Activated CD8-positive, alpha-beta T cell treated with anti-CD3 and anti-CD28 coated beads for 36 hours (primary cell): Measurements from ENCODE around the gene CCDC17. TPM values are rescaled to one million over a fixed set of nuclear protein-coding genes. Genes with fewer than 3 reads are reported as not detected.
A peak's percentile ranks its signal among the peaks of the same experiment; 100 is the strongest.

ENCODE experiments used
- ATAC-seq: fragments of 200-7000 bp; cut with Tn5 transposase; one replicate; pipeline ENCODE4 v1.10.0; 2021; ENCODE audit warnings: mild to moderate bottlenecking, moderate library complexity
- CTCF ChIA-PET: fragments of 350-600 bp; sonication (Branson Sonifier 250); formaldehyde crosslinking; loops from one replicate; lab custom pipeline; 2021; ENCODE audit warnings: antibody characterized with exemption; lab: Charles Lee
- POLR2A ChIA-PET: fragments of 350-600 bp; sonication (Branson Sonifier 250); formaldehyde crosslinking; loops from one replicate; lab custom pipeline; 2021; ENCODE audit warnings: antibody characterized with exemption; lab: Charles Lee
- DNase-seq: peaks from one replicate; pipeline ENCODE4 v3.0.0-alpha.2; 2020
- H3K27ac Mint-ChIP-seq: one replicate; pipeline ENCODE4 v1.8.0; 2021; ENCODE audit warnings: mild to moderate bottlenecking, mixed read lengths
- H3K27me3 Mint-ChIP-seq: one replicate; pipeline ENCODE4 v1.8.0; 2021; ENCODE audit warnings: mixed read lengths
- H3K36me3 Mint-ChIP-seq: one replicate; pipeline ENCODE4 v1.8.0; 2021; ENCODE audit warnings: low read depth, mixed read lengths
- H3K4me1 Mint-ChIP-seq: one replicate; pipeline ENCODE4 v1.8.0; 2021; ENCODE audit warnings: low read depth, mixed read lengths
- H3K4me3 Mint-ChIP-seq: one replicate; pipeline ENCODE4 v1.8.0; 2021; ENCODE audit warnings: mild to moderate bottlenecking, moderate library complexity, mixed read lengths
- H3K9me3 Mint-ChIP-seq: one replicate; pipeline ENCODE4 v1.8.0; 2021; ENCODE audit warnings: mixed read lengths
- CTCF ChIP-seq: fragments of 200-600 bp; IDR thresholded peaks from one replicate; pipeline ENCODE4 v1.8.0; 2022; ENCODE audit warnings: antibody characterized with exemption, mild to moderate bottlenecking
- intact Hi-C: fragments of 100-400 bp; cut with micrococcal nuclease; formaldehyde crosslinking; loops from one replicate; pipeline ENCODE4 v1.10.0; 2022
- total RNA-seq, 2 experiments: library from RNA; stranded (reverse); gene quantifications; one replicate each; pipeline ENCODE4 v1.2.3, GENCODE V29; 2021

Gene CCDC17
- total RNA-seq, 2 experiments from 2014 or later = 1.7 to 1.9 TPM

GRCh38 chr1:45583264-45583665, 40.6 kb downstream of the CCDC17 start:
- ChIA-PET CTCF (interaction anchor here (1.2 to 8.4 kb wide), 3 partner anchors 14 to 91 kb away, joined by 3 to 68 read pairs (median 11); no protein-coding TSS in a partner anchor), POLR2A (interaction anchor here (0.8 to 6.2 kb wide), 19 partner anchors 10 to 951 kb away, joined by 3 to 53 read pairs (median 10); partner anchors contain the start of genes AKR1A1, GPBP1L1, MMACHC and MUTYH)
- H3K4me3 Mint-ChIP-seq = peak overlapping the region; percentile 96
- H3K4me1 Mint-ChIP-seq = peaks cover 20% of the 10 kb centered on the region
- no peaks in the 10 kb centered on the region for H3K27me3 Mint-ChIP-seq
- H3K9me3 Mint-ChIP-seq = no peaks in the 10 kb centered on the region
- TF ChIP-seq CTCF = no peak
- ATAC-seq = peak; percentile 83
- peak overlapping the region; percentile 99 for H3K27ac Mint-ChIP-seq
- DNase-seq = peak; percentile 96
- intact Hi-C loops = loop anchor here (5.0 to 10.0 kb wide), 3 partner anchors 61 to 238 kb away; partner anchors contain the start of genes GPBP1L1, MUTYH, PRDX1 and TMEM69
- peaks cover 17% of the 10 kb centered on the region for H3K36me3 Mint-ChIP-seq

GRCh38 chr1:45574105-45574626, 49.7 kb downstream of the CCDC17 start:
- no peak for TF ChIP-seq CTCF
- peaks cover 9% of the 10 kb centered on the region for H3K36me3 Mint-ChIP-seq
- no peaks in the 10 kb centered on the region for H3K4me1 Mint-ChIP-seq
- DNase-seq (no peak), ATAC-seq (no peak)
- ChIA-PET CTCF (interaction anchor here (1.5 kb wide), 1 partner anchor 62 kb away, joined by 4 read pairs; no protein-coding TSS in a partner anchor), POLR2A (no interaction called here)
- no peak overlapping the region for H3K27ac Mint-ChIP-seq
- H3K27me3 Mint-ChIP-seq = no peaks in the 10 kb centered on the region
- intact Hi-C loops = no loop called here
- H3K4me3 Mint-ChIP-seq = no peak overlapping the region
- no peaks in the 10 kb centered on the region for H3K9me3 Mint-ChIP-seq

GRCh38 chr1:45573231-45573804, 50.5 kb downstream of the CCDC17 start:
- no peaks in the 10 kb centered on the region for H3K27me3 Mint-ChIP-seq

GRCh38 chr1:45570631-45571030, 53.2 kb downstream of the CCDC17 start:
- TF ChIP-seq CTCF = no peak
- DNase-seq = no peak
- ChIA-PET POLR2A (interaction anchor here (1.4 to 5.6 kb wide), 4 partner anchors 8 to 58 kb away, joined by 5 to 35 read pairs (median 26); partner anchors contain the start of genes NASP and PRDX1), CTCF (interaction anchor here (0.6 to 7.8 kb wide), 26 partner anchors 10 to 244 kb away, joined by 3 to 135 read pairs (median 5); partner anchors contain the start of genes AKR1A1, CCDC163, HPDL and MMACHC)
- H3K9me3 Mint-ChIP-seq = no peaks in the 10 kb centered on the region
- no peaks in the 10 kb centered on the region for H3K27me3 Mint-ChIP-seq
- intact Hi-C loops = loop anchor here (2.0 kb wide), 1 partner anchor 58 kb away; no protein-coding TSS in a partner anchor
- H3K4me3 Mint-ChIP-seq = no peak overlapping the region
- H3K4me1 Mint-ChIP-seq = no peaks in the 10 kb centered on the region
- no peak overlapping the region for H3K27ac Mint-ChIP-seq
- no peak for ATAC-seq
- peaks cover 22% of the 10 kb centered on the region for H3K36me3 Mint-ChIP-seq

More at GRCh38 chr1:45573231-45573804, 50.5 kb downstream of the CCDC17 start:
- H3K27ac Mint-ChIP-seq = no peak overlapping the region
- H3K4me1 Mint-ChIP-seq = no peaks in the 10 kb centered on the region
- ChIA-PET POLR2A (no interaction called here), CTCF (interaction anchor here (7.8 kb wide), 1 partner anchor 62 kb away, joined by 135 read pairs; no protein-coding TSS in a partner anchor)
- H3K4me3 Mint-ChIP-seq = no peak overlapping the region
- H3K9me3 Mint-ChIP-seq = no peaks in the 10 kb centered on the region
- DNase-seq = no peak
- no peak for ATAC-seq
- TF ChIP-seq CTCF = no peak
- peaks cover 9% of the 10 kb centered on the region for H3K36me3 Mint-ChIP-seq
- intact Hi-C loops = no loop called here

Other genes with a start within 250 kb of the CCDC17 start
- gene TESK2, start 132.9 kb downstream of the CCDC17 start, total RNA-seq = 1 to 10 TPM; 2.9 to 3.7 TPM
- 1 to 10 TPM; 5.6 to 7.1 TPM for gene CCDC163, start 124.0 kb downstream of the CCDC17 start, total RNA-seq
- 1 to 10 TPM; 8.4 to 10.0 TPM for gene MMACHC, start 123.8 kb downstream of the CCDC17 start, total RNA-seq
- gene PRDX1, start 102.2 kb downstream of the CCDC17 start, total RNA-seq = 100 to 1,000 TPM; 547 to 553 TPM
- 100 to 1,000 TPM; 184 to 186 TPM for gene AKR1A1, start 73.2 kb downstream of the CCDC17 start, total RNA-seq
- gene NASP, start 40.0 kb downstream of the CCDC17 start, total RNA-seq = 100 to 1,000 TPM; 227 to 246 TPM
- 100 to 1,000 TPM in 1 of 2 experiments, 10 to 100 TPM in 1; 95.7 to 105 TPM for gene GPBP1L1, start 62.5 kb upstream of the CCDC17 start, total RNA-seq
- gene TMEM69, start 64.1 kb upstream of the CCDC17 start, total RNA-seq = 10 to 100 TPM; 30.9 to 35.7 TPM
- gene IPP, start 126.6 kb upstream of the CCDC17 start, total RNA-seq = 10 to 100 TPM; 14.7 to 16.7 TPM
- gene MAST2, start 179.6 kb upstream of the CCDC17 start, total RNA-seq = 10 to 100 TPM; 18.2 to 19.5 TPM